Renal pelvis (tissue), 12 donors: Measurements from ENCODE around the gene EN1. TPM values are rescaled to one million over a fixed set of nuclear protein-coding genes. Genes with fewer than 3 reads are reported as not detected.

ENCODE experiments used
- DNase-seq: peaks from one replicate; pipeline ENCODE4 v3.0.0-alpha.2; 2013
- long read RNA-seq, 16 experiments: transcript quantifications; one replicate each; lab custom pipeline, GENCODE V29; 2026
- polyA plus RNA-seq, 3 donors: library from polyadenylated mRNA; unstranded; fragments of 120-200 nt; gene quantifications; one replicate each; pipeline ENCODE4 v1.2.1, GENCODE V29; 2013; ENCODE audit not compliant: insufficient read length in 3 of 3

The EN1 gene
- polyA plus RNA-seq = not detected
- long read RNA-seq, donor 1 = 0 reads
- long read RNA-seq, donor 2 = 0 reads
- long read RNA-seq, donor 3 = 0 reads
- long read RNA-seq, donor 4 = 0 reads
- long read RNA-seq, donor 5 = 0 reads
- long read RNA-seq, donor 6 = 0 reads
- long read RNA-seq, donor 7 = 0 reads
- long read RNA-seq, donor 8 = 0 reads
- long read RNA-seq, donor 9 = 0 reads
- long read RNA-seq, donor 10 = 0 reads
- long read RNA-seq, donor 11 = 0 reads
- long read RNA-seq, donor 12 = 0 reads
- long read RNA-seq, donor 13 = 0 reads
- long read RNA-seq, donor 14 = 0 reads
- long read RNA-seq, donor 15 = 0 reads
- long read RNA-seq, donor 16 = 0 reads

DNA sequence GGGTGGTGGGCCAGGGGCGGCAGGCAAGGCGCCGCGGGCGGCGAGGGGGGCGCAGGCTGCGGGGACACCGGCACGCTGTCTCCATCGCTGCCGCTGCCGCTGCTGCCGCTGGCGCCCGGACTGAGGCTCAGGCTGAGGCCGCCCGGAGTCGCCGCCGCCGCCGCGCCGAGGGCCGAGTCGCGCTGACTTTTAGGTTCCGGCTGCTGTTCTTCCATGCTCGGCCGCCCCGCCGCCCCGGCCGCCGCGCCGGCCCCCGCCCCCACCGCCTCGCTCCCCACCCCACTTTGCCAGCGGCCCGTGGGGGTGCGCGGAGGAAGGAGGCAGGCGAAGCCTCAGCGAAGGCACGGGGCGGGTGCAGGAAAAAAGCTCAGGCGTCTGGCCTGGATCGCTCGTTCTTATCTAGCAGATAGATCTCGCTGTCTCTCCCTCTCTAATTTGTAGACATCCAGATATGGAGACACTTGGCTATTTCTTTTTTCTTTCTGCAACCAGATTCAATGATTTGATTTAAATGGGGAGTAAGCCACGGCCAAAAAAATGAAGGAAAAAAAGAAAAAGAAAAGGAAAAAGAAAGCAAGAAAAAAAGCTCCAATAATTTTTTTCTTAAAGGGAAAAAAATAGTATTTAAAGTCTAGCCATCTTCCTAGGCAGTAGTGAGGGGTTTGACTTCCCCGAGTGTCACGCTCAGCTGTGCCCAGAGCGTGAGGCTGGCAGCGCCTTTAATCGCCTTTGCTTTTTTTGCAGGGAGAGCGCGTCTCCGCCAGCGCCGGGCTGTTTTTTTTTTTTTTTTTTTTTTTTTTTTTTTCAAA lies at the start of gene EN1:
EN1 (minus strand) TSS at position 696 of the 809 bp plus-strand sequence; CDS start at position 215, 481 bp downstream.
- no peak for DNase-seq

DNA sequence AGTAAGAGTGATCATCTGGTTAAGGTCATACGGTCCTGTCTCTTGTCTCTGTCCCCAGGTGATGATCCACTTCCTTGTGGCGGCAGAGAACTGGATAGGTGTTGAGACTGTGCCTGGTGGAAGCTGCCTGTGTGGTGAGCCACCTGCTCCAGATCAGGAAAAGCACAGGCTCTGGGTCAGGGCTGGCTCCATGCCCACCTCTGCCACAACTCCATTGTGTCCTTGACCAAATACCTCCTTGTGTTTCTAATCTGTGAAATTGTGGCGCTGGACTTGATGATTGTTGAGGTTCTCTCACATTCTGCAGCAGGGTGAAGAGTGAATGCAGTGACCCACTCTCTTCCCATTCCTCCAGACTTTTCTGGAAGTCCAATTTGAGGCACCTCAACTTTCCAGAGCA lies 45.7 kb upstream of the EN1 start:
- no peak for DNase-seq

DNA sequence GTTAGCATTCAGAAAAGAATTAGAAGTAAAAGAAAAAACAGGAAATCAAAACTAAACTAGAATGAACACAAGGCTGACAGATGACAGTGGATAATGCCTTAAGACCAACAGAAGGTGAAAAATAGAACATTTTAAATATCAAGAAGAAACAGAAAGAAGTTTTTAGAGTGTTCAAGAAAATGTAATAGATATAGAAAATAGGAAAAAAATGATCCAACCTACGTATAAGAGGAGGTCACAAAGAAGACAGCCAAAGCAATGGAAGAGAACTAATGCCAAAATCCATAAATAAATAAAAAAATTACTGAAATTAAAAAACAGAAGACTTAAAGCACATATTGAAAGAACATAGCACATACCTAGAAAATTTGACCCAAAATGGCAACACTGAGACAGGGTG lies 42.5 kb upstream of the EN1 start:
- no peak for DNase-seq

DNA sequence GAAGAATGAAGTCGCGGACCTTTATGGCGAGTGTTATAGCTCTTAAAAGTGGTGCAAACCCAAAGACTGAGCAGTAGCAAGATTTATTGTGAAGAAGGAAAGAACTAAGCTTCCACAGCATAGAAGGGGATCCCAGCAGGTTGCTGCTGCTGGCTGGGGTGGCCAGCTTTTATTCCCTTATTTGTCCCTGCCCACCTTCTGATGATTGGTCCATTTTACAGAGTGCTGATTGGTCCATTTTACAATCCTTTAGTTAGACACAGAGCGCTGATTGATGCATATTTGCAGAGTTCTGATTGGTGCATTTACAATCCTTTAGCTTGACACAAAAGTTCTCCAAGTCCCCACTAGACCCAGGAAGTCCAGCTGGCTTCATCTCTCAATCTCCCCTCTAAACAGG lies 36.3 kb upstream of the EN1 start:
- DNase-seq = no peak

DNA sequence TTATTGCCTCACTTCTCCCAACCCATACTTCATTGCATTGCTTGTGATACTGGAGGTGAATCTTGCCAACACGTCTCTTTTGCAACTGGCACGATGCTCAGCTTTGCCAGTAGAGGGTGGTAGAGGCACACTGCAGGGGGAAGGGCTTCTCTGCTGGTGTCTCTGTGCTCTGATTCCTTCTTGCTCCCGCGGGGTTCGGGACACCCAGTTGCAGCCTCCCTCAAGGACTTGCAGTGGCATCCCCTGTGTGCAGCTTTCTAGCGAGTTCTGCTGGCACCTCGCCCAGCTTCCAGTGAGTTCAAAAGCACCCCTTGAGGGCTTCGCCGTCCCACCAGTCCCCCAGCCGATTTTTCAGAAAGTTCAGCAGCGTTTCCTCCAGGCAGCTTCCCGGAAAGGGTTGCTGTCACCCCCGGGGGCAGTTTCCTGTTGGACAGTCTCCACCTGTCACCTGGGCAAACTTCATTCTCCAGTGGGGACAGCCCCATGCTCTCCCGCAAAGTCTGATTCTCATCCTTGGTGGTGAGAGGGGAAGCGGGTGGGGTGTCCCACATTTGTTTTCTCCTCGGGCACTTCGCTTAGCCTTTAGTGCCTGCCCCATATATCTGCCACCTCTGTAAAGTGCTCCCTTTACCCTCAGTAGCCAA lies 35.4 kb upstream of the EN1 start:
- peak; percentile 26 for DNase-seq

DNA sequence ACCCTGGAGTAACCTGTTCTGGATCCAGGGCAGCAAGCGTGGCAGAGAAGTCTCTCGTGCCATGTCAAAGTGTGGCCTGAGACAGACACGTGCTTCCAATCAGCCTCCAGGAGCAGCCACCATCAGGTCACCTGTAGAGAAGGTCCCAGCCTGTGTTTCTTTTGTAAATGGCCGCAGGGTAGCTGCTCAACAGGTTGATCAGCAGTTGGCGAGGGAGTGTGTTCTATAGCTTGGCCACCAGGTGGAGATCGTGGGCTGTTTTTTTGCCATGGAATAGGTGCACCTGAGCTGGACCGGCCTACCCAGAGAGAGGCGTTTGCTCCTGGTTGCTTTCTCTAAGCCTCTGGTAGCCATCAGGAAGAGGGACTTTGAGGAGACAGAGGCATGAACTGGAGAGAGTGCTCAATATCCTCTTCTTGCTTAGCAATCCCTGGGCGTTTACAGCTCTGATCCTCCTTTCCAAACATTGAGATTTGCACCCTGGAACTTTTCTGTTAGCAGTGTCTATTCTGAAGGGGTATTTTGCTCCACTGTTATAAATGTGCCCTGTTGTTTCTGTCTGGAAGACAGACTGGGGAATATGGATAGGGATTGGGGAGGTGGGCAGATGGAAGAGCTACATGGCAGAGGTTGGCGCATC lies 34.2 kb upstream of the EN1 start:
- peak; percentile 48 for DNase-seq

DNA sequence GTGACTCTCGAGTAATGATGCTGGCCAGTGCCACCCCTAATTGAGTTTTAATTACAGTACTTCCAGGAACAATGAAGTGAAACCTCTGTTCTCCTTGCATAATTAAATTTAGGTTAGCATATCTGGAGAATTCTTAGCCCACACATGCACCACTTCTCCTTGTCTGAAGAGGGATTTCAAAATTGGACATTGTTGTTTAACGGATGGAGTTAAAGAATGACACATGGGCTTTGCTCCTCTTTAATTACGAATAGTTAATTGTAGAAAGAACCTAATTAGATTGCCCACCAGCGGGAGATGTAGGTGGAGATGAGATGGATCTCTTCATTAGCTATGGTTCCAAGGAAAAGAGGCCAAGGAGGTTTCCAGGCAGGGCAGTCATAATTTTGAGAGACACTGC lies 33.1 kb upstream of the EN1 start:
- DNase-seq = no peak

DNA sequence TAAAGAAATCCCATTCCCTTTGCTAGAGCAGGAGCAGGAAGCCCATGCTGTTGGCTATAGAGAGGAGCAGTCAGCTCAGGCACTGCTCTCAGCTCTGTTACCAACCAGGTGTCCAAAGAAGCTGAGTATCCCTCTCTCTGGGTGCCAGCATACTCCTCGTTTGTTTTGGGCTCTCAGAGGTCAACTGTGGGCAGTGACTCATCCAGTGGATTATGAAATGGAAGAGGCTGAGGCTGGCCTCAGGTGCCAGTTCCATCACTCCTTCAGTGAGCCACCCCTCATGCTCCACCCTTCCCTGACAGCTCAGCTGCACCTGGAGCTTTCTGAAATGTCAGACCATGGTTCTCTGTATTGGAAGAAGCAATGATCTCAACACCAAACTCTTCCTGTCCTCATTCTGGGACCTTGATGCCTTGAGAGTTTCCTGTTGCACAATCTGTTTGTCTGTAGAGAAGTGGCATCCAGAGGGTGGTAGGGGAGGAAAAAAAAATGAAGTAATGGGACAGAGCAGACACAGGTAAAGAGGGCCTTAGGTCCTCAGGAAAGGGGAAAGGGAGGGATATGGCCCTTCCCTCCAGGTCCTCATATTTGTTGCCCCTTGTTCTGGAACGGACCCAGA lies 31.2 kb upstream of the EN1 start:
- no peak for DNase-seq

DNA sequence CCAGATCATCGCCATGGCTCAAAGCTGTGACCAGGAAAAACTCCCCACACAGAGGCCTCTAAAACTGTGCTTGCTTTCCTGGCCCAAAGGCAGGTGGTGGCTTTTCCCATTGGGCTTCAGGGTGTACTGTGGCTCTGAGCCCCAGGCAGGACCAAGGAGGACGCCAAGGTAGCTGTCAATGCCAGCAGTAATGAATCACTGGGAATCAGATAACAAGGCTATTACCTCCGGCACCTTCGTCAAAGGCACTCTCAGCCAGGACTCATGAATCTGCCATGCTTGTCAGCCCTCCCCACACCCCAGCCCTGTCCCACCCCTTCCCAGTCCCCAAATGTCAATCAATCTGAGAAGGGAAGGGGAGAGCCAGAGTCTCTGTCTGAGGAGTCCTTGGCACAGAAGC lies 27.9 kb upstream of the EN1 start:
- DNase-seq = no peak

DNA sequence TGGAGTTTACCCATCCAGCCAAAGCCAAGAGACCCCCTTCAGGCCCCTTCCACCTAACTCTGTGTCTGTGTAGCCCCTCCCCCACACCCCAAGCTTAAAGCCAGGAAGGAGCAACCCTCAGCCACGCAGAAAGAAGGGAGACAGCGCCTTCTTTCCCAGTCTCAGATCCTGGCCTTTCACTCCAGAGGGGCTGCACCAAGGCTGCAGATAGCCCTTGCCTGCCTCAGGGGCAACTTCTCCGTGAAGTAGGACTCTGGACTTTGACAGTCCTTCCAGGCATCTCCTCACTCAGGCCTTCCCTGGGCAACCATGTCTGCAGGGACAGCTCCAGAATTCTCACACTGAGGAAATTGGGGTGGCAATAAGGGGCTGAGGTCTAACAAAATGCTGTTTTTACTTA lies 26.9 kb upstream of the EN1 start:
- DNase-seq = no peak

DNA sequence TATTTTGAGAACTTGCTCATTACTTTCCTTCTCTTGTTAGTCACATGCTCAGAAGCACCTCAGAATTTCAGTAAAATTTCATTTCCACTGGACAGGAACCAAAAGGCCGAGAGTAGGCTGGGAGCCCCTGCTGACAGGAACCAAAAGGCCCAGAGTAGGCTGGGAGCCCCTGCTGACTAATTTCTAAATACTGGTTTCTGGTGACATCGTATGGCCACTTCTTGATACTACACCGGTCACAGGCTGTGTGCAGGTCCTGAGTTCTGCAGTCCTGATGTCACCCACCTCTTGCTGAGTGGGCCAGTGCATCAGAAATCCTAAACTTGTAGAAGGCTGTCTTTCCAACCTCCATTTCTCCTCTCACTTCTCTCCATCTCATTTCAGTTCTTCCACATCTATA lies 17.7 kb upstream of the EN1 start:
- no peak for DNase-seq

DNA sequence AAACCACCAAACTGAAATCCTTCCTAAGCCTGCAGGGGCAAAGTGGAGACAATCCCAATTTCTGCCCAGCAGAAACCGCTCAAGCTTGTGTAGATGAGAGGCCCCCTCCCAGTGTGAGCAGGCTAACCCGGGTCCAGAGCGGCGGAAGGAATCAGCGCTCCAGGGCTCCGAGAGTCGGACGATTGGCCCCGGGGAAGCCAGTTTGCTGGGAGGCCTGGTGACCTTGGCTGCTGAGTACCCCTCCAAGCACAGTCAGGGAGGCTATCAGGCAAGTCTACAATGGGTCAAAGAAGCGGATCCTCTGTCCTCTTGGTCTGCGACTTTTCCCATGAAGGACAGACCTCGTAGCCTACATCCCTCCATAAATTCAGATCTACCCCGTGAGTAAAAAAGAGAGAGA lies 16.8 kb upstream of the EN1 start:
- DNase-seq = no peak

DNA sequence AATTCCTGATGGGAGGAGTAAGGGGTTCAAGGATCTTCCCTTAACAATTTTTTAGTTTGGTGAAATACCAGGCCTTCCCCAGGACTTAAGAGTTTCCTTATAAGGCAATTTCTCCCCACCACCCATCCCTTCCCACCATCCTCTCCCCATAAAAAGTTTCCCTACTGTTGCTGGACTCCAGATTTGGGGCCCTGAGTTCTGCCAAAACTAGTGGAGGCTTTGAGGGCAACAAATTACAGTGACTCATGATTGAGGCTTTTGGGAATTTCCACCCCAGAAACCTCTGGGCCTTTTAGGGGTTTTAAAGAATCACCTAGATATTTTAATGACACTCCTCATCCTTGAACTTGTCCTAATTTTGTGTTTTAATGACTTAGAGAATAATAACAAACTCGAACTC lies 14.3 kb upstream of the EN1 start:
- no peak for DNase-seq

DNA sequence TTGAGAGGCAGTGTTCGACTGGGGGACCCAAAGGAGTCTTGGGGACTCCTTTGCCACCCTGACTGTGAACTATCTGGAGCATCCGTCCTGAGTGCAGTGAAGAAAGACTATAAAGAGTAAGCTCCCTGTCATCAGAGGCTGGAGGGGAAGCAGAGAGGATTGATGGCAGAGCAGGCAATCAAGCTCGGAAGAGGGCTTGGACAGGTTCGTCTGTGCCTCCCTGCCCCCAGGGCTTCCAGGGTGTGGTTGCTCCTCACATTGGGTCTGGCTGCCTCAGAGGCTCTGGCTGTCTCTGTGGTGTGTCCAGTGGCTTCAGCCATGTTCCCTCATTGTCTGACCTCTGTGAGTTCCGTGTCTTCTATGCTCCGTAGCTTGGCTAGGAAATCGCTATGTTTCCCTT lies 13.8 kb upstream of the EN1 start:
- no peak for DNase-seq

DNA sequence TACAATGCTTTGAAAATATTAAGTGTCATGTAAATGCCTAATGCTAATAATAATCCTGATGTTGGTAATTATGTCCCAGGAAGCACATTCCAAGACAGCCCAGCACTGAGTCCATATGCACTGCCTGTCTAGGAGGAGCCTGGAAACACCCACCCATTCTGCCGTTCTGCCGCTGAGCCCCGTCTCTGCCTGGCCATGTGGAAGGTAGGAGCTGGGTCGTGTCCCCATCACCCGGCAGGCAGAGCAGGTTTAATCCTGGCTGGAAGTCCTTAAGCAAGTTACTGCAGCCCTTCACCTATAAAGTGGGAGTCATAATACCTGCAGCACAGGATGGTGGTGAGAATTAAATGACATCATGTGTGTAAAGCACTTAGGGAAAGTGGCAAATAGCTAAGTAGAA lies 13.1 kb upstream of the EN1 start:
- no peak for DNase-seq

DNA sequence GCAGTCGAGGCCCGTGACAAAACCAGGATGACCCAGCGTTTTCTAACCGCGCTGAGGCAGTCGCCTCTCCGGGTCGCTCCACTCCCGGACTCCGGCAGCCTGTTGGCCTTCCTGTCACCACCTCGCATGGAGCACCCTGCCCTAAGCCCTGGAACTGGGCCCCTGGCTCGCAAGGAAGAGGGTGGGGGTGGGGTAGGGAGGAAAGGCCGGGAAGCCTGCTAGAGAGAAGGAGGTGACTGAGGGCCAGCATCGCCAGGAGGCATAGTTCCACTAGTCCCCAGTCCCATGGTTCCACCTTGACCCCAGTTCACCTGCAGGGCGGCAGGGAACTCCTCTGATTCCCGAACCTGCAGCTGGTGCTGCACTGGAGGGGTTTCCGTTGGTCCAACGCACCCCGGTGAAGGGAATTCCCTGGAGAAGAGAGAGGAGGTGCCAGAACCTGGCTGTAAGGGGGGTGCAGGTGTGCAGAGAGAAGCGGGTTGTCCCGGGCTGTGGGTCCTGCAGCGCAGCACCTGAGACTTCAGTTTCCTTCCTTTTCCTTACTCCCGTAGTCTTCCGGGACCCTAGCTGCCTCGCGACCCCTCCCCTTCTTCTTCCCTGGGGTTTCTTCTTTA lies 11.8 kb upstream of the EN1 start:
- no peak for DNase-seq

DNA sequence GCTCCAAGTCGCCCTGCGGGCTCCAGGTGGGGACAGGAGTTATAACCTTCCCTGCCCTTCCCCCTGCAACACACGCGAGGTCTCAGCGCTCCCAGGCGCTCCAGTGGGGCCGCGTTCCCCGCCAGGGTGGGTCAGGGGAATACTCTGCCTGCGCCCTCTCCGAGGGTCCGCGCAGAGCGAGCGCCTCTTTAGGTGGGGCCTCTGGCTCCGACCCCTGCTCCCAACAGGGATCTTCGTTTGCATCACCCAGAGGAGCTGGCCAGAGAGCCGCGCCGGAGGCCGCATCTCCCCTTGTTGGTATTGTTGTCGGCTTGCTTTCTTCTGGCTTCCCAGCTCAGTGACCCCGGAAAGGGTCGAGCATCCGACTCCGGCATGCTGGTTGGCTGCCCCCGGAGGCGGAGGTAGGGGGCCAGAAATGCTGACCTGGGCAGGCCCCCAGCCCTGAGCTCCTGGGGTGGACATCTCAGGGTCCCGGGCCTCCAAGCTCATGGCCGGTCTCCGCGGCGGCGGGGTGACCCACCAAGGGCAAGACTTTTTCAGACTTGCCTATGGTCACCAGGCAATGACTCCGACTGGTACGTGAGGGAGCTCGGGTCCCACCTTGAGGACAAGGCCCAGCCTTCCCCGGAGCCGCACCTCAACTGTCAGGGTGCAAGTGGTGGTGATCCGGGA lies 11.2 kb upstream of the EN1 start:
- no peak for DNase-seq

DNA sequence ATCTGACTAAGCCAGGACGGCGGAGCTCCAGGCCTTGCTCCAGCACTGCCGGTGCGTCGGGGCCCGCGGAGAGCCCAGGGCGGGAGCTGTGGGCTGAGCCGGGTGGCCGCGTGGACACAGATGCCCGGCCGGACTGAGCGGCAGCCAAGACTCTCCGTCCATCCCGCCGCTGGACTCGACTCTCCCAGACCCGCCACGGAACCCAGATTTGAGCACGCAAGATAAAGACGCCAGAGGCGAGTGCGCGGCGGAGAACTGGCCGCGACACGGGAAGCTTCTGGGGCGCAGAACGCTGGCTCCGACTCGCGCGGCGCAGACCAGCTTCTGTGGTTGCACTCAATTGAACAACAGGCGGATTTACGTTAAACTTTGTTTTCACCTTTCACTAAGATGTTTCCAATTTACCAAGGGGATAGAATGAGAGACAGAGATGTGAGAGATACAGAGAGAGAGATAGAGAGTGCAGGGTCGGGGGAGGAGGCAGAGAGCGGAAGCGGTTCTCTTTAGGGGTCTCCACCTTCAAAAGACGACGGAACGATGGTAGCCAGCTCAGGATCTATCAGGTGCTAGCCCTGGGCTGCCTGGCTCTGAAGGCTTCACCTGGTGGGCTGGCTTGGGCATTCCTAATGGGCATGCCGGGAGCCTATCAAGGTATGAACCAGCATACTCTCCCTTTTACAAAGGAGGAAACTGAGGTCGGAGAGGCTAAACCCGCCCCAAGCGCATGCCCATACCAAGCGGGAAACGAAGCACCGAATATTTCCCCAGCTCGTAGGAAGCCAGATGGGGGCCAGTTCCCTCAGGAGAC lies 10.4 kb upstream of the EN1 start:
- DNase-seq = no peak

DNA sequence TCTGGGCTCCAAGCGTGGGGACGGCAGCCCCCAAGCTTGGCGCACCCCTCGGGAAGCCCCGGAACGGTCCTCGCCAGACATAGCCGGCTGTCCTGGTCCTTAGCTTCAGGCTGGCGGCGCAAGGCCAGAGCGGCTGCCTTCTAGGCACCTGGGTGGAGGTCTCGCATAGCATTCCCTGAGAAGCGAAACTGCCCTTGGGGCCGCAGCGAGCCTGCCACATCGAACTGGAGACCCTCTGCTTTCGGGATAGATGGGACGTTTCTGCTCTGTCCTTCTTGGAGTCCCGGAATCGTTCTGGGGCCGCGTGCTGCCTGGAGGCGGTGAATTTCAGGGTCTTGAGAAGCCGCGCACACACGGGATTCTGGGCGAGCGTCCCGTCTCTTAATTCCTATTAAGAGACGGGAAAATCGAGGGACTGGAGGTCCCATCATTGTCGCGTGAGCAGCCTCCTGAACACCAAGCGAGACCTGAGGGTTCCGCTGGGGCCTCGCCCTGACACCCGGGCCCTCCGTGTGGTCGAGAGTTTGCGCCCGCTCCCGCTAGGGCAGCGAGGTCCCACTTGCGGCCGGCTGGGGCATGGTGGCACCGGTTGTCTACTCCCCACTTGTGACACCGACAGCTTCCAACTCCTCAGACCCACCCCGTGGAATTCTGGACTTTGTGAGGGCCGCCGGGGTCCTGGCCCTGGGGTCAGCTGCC lies 9.7 kb upstream of the EN1 start:
- no peak for DNase-seq
